HG03108 (cell line): Measurements from ENCODE around the gene PTPRU.
"Not testable (repeated sequence)": the region's sequence is repeated elsewhere in the genome, so short reads cannot be mapped to it uniquely, and the experiment has no call there.

Source experiments
- ATAC-seq: cut with Tn5 transposase; IDR thresholded peaks from one replicate; pipeline ENCODE4 v1.9.1; 2021; ENCODE audit warnings: moderate library complexity; ENCODE audit not compliant: unreplicated experiment

PTPRU gene

GRCh38 chr1:29312469-29313461 is 76.4 kb downstream of the PTPRU start:
- ATAC-seq, result no peak

GRCh38 chr1:29314685-29315084 is 78.4 kb downstream of the PTPRU start:
- not testable (repeated sequence) for ATAC-seq

GRCh38 chr1:29315262-29315661 is 78.9 kb downstream of the PTPRU start:
- no peak for ATAC-seq

GRCh38 chr1:29315876-29316275 is 79.6 kb downstream of the PTPRU start:
- no peak for ATAC-seq

- no peak for ATAC-seq
Measured at GRCh38 chr1:29317063-29317915, 81.0 kb downstream of the PTPRU start.

- ATAC-seq, result no peak
Measured at GRCh38 chr1:29317916-29318530, 81.7 kb downstream of the PTPRU start.

- ATAC-seq, result no peak
Measured at GRCh38 chr1:29318724-29319123, 82.4 kb downstream of the PTPRU start.

DNA sequence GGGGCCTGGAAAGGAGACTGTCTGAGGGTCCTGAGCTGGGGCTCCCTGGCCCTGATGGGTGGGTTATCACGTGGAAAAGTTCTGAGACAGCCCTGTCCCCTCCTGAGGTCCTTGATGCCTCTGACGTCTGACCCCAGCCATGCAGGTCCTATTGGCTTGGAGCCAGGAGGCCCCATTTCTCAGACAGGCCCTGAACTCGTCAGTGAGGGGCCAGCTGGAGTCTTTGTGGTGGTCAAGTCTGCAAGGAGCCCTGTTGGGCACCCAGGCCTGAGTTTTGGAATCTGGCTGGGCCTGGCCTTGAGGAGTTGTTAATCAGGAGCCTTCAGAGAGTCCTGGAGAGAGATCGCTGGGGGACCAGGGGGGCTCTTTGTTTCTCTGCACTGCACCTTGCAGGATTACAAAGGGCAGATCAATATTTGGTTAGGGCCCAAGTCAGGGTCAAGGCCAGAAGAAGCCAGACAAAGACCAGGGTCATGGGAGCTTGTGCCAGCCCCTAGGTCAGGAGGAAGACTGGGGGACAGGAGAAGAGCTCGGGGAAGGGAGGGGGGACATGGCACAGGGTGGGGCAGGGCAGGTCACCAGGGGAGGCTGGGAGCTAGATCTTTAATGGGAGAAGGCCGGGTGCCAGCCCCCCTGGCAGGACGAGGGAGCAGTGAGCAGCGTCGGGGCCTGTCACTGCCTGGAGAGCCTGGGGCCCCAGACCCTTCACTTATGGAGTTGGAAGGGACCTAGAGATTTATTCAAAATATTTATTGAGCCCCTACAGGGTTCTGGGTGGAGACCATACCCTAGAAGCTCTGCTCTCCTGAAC is 83.2 kb downstream of the PTPRU start:
- no peak for ATAC-seq

- ATAC-seq, result no peak
Measured at GRCh38 chr1:29320156-29320940, 84.0 kb downstream of the PTPRU start.

GRCh38 chr1:29321176-29321575 is 84.9 kb downstream of the PTPRU start:
- no peak for ATAC-seq

- no peak for ATAC-seq
Measured at GRCh38 chr1:29322147-29322694, 85.9 kb downstream of the PTPRU start.

DNA sequence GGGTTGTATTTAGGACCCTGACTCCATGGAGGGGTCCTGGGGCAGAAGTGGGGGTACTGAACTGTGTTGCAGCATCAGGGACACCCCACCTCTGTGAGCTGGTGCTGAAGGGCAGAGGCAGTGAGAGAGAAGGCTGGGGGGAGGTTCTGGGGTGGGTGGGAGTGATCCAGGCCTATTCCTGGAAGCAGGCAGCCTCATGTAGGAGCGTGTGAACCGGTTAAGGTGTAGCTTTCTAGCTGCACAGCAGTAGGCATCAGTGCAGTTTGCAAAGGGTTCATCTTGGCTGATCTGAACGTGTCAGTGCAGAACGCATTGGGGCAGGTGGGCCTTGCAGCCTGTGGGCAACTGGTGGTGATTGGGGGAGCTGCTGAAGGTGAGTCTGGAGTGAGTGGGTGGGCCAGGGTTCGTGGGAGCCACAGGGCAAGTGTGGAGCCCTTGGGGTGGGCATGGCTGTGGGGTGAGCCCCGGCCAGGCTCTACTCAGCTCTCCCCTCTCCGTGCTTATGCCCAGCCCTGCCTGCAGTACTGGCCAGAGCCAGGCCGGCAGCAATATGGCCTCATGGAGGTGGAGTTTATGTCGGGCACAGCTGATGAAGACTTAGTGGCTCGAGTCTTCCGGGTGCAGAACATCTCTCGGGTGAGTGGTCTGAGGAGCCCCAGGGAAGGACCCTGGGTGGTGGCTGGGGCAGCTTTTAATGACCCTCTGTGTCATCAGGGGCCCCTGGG is 86.7 kb downstream of the PTPRU start:
- ATAC-seq, result no peak

GRCh38 chr1:29323636-29324035 is 87.3 kb downstream of the PTPRU start:
- no peak for ATAC-seq

GRCh38 chr1:29324202-29324601 is 87.9 kb downstream of the PTPRU start:
- no peak for ATAC-seq

DNA sequence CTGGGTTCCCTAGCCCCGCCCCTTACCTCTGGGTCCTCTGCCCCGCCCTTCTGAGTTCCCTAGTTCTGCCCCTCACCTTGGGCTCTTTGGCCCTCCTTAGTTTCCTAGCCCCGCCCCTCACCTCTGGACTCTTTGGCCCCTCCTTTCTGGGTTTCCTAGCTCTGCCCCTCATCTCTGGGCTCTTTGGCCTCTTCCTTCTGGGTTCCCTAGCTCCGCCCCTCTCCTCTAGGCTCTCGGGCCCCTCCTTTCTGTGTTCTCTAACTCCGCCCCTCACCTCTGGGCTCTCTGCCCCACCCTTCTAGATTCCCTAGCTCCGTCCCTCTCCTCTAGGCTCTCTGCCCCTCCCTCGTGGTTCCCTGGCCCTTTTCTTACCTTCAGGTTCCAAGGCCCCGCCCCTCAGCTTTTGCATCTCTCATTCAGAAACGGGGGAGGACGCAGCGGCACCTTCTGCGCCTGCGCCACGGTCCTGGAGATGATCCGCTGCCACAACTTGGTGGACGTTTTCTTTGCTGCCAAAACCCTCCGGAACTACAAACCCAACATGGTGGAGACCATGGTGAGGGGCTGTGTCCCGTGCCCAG is 88.5 kb downstream of the PTPRU start:
- no peak for ATAC-seq

- ATAC-seq, result no peak
Measured at GRCh38 chr1:29325675-29326074, 89.4 kb downstream of the PTPRU start.

GRCh38 chr1:29326123-29326522 is 89.8 kb downstream of the PTPRU start:
- ATAC-seq, result no peak

DNA sequence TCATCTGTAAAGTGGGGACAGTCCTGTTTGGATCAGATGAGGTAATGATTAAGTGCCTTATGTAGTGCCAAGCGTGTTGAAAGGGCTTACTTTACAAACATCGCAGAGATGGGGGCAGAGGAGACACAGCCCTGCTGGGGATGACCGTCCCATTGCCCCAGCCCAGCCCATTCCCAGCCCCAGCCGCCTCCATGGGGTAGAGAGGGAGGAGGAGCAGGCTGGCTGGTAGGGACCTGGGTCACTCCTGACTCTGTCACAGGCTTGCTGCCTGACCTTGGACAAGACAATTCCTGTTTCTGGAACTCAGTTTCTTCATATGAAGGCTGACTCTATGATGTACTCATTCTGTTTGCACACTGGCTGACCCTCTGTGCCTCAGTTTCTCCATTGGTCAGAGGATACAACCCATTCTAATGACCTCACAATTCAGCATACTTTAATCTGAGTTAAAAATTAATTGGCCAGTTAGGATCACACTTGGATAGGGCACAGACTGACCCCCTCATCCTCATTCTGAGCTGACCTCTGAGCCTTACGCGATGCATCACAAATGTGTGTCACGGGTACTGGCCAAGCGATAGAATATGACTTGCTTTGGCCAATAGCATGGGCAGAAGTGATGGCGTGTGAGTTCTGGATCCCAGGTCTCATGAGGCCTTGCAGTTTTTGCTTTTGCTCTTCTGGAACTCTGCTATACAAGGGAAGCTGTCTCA is 91.1 kb downstream of the PTPRU start:
- ATAC-seq, result no peak
